ENCODE measurements around the gene PLCD4. TPM values are rescaled to one million over a fixed set of nuclear protein-coding genes. Genes with fewer than 3 reads are reported as not detected.

The PLCD4 gene
- total RNA-seq, 1 donor from 2014 or later = 1.9 TPM

DNA sequence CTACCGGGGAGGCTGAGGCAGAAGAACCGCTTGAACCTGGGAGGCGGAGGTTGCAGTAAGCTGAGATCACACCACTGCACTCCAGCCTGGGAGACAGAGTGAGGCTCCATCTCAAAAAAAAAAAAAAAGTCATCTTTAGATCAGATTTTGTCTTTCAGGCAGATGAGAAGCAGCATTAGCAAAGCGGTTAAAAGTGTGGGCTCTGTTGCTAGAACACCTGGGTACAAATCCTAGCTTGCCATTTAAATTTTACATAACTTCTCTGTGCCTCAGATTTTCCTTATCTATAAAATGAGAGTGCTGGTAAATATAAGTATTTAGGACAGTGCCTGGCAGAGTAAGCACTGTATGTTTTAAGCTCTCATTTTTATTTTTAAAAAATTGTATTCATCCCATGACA, 30.8 kb upstream of the PLCD4 start:
- intact Hi-C loops (cut with DNase I) = no loop called here
- no peaks in the 10 kb centered on the region for H3K9me3 ChIP-seq
- H3K4me3 ChIP-seq = no peak overlapping the region
- no peak for DNase-seq (ENCODE audit: low spot score in 2 of 2)
- TF ChIP-seq, protein P1, sequence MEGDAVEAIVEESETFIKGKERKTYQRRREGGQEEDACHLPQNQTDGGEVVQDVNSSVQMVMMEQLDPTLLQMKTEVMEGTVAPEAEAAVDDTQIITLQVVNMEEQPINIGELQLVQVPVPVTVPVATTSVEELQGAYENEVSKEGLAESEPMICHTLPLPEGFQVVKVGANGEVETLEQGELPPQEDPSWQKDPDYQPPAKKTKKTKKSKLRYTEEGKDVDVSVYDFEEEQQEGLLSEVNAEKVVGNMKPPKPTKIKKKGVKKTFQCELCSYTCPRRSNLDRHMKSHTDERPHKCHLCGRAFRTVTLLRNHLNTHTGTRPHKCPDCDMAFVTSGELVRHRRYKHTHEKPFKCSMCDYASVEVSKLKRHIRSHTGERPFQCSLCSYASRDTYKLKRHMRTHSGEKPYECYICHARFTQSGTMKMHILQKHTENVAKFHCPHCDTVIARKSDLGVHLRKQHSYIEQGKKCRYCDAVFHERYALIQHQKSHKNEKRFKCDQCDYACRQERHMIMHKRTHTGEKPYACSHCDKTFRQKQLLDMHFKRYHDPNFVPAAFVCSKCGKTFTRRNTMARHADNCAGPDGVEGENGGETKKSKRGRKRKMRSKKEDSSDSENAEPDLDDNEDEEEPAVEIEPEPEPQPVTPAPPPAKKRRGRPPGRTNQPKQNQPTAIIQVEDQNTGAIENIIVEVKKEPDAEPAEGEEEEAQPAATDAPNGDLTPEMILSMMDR (IDR thresholded peaks at IDR 0.05) = no peak
- H3K36me3 ChIP-seq = peaks cover 10 to 17% of the 10 kb centered on the region in 2 donors
- H3K27me3 ChIP-seq = no peaks in the 10 kb centered on the region
- no peak overlapping the region for H3K27ac ChIP-seq
- no peaks in the 10 kb centered on the region for H3K4me1 ChIP-seq

DNA sequence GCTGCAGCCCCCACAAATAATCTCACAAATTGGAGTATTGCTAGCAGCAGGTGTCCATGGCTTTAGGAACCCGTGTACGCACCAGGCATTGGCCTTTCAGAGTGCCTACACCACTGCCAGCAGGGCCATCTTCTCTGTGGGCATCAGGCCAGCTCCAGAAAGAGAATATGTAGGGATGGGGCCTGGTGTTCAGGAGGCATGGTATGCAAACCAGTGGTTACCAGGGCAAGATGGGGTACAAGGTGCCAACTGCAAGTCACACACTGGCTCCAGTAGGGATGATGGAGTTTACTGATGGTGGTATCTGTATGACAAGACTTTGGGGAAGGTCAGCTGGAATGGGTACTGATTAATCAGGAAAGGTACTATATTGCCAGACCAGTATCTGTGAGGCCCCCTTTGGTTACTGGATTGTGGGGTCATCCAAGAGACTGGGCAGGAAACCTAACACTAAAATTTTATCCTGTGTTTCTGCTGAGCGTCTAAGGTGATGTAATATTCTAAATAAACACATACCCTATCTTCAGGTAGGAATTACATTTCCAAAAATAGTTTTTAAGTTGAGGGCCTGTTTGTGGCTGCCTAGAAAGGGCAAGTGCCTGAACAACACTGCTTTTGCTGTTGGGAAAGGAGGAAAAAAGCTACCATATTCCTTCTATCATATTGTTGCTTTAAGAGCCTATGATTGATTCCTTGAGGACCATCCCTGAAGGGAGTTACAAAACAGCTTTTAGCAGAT, 30.0 kb upstream of the PLCD4 start:
- H3K4me3 ChIP-seq = no peak overlapping the region
- H3K27ac ChIP-seq = no peak overlapping the region
- intact Hi-C loops (cut with DNase I) = no loop called here
- no peak for DNase-seq (ENCODE audit: low spot score in 2 of 2)
- no peaks in the 10 kb centered on the region for H3K9me3 ChIP-seq
- TF ChIP-seq, protein P1 (IDR thresholded peaks at IDR 0.05) = no peak
- peaks cover 11 to 24% of the 10 kb centered on the region in 2 donors for H3K36me3 ChIP-seq
- no peaks in the 10 kb centered on the region for H3K27me3 ChIP-seq
- no peaks in the 10 kb centered on the region for H3K4me1 ChIP-seq

DNA sequence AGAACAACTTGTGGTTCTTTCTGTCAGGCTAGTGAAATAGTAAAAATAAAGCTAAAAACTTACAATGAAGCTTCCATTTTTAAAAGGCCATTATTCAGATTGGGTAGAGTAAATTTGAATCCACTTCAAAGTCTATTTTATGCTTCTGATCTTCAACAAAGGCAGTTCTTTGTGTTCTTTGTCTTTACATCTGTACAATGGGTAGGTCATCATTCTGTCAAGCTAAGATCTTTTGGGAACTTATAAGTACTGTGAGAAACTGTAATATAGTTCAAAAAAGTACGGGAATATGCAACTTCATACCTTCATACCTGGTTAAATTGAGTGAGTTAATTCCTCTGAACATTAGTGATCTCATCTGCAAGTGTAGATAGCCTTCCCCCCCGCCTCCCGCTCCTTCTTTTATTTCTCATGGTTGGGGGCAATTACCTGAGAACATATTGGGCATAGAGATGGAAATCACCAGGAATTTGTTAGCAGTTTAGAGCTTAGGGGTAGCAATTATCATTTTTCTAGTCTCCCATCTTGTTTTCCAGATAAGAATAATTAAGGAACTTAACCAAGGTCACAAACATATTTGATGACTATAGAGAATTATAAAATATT, 29.3 kb upstream of the PLCD4 start:
- Histone ChIP-seq H3K4me3 (no peak overlapping the region), H3K36me3 (peaks cover 17 to 27% of the 10 kb centered on the region in 2 donors), H3K9me3 (no peaks in the 10 kb centered on the region), H3K27me3 (no peaks in the 10 kb centered on the region), H3K4me1 (no peaks in the 10 kb centered on the region), H3K27ac (no peak overlapping the region)
- intact Hi-C loops (cut with DNase I) = no loop called here
- DNase-seq (ENCODE audit: low spot score in 2 of 2) = no peak
- TF ChIP-seq, protein P1 (IDR thresholded peaks at IDR 0.05) = no peak

DNA sequence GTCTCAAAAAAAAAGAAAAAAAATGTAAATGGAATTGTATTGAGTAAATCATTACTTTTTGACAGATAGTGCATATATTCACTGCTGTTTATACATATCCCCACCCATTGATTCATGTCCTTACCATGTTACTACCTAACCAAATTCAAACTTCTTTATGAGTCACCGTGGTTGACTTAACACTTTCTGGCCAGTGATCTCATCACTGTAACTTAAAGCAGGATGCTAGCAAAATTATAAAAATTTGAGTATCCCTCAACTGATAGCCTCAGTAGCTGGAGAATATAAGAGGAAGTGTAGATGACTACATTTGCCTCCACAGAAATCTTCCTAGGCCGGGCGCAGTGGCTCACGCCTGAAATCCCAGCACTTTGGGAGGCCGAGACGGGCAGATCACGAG, 25.6 kb upstream of the PLCD4 start:
- Histone ChIP-seq H3K27me3 (no peaks in the 10 kb centered on the region), H3K4me1 (no peaks in the 10 kb centered on the region), H3K4me3 (no peak overlapping the region), H3K27ac (no peak overlapping the region), H3K9me3 (no peaks in the 10 kb centered on the region), H3K36me3 (peaks cover 39 to 62% of the 10 kb centered on the region in 2 donors)
- no peak for DNase-seq (ENCODE audit: low spot score in 2 of 2)
- TF ChIP-seq, protein P1 (IDR thresholded peaks at IDR 0.05) = no peak
- intact Hi-C loops (cut with DNase I) = no loop called here

DNA sequence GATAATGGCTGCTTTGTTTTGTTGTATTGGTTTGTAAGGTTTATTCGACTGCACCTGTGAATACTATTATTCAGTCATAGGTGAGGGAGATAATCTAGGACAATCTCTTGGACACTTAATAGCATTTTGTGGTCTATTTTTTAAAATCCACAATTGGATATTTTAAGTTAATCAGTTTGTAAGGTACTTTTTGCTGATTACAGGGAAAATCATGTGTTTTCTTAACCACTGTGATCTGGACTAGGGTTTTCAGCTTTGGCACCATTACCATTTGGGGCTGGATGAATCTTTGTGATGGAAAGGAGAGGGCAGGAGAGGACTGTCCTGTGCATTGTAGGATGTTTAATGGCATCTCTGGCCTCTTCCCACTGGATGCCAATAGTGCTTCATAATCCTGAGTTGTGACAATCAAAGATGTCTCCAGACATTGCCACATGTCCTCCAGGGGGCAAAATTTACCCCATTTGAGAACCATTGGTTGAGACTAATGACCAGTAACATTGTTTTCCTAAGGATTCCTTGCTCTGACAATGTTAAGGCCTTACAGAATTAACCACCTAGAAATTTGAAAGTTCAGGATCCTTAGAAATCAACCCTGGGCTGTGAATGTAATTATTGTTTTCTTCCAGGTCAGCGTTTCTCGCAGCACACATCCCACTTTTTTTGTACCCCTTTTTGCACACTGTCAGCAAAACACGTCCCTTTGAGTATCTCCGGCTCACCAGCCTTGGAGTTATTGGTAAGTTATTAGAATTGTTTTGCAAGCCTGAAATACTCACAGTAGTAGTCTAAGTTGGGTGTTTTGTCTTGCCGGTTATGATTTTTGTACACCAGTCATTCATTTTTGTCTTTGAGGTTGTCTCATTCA, 23.5 kb upstream of the PLCD4 start:
- Histone ChIP-seq H3K4me1 (no peaks in the 10 kb centered on the region), H3K4me3 (no peak overlapping the region), H3K27me3 (no peaks in the 10 kb centered on the region), H3K27ac (no peak overlapping the region), H3K9me3 (no peaks in the 10 kb centered on the region), H3K36me3 (peaks cover 45 to 77% of the 10 kb centered on the region in 2 donors)
- DNase-seq (ENCODE audit: low spot score in 2 of 2) = no peak
- TF ChIP-seq, protein P1 (IDR thresholded peaks at IDR 0.05) = no peak
- intact Hi-C loops (cut with DNase I) = no loop called here

Measured in ascending aorta (tissue), 2 donors.